ENCODE data around the gene EXOC7.

EXOC7 gene

DNA sequence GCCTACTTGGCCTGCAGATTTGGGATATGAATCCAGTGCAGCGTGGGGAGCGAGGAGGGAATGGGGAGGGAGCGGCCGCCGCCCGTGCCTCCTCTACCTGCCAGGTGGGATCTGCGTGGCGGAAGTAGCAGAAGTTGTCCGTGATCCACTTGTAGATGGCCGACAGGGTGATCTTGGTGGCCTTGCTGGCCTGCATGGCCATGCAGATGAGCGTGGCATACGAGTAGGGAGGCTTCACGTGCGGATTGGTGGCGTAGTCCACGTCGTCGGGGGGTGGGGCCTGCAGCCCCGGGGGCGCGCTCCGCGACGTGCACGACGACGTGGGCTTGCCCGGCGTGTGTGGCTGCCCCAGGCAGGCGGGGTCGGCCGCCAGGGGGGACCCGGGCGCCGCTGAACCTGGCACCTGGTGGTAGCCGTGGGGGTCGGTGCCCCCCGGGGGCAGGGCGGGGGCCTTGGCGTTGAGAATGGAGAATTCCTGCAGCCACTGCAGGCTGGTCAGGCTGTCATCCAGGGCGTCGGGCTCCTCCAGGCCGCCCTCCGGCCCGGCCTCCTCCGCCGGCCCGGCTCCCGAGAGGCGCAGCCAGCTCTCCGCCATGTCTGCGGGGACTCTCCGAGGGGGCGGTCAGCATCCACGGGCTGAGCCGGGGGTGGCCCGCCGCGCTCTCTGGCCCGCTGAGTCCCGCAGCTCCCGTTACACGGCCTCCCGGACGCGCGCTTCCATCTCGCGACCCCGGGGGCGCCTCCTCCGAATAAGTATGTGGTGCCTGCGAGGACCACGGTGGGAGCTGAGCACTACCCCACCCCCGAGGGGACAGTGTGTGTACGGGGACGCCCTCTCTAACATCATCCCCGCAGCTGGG is 36.4 kb upstream of the EXOC7 start:
- no peak overlapping the region for H3K27ac ChIP-seq (ENCODE audit: low read length, poor library complexity, severe bottlenecking)
- peaks cover 72% of the 10 kb centered on the region for H3K4me1 ChIP-seq (ENCODE audit: control insufficient read depth, insufficient read depth, low read depth, low read length)
- no peak overlapping the region for H3K14ac ChIP-seq (ENCODE audit: low read length in 2 of 2)
- H3K4me3 ChIP-seq (ENCODE audit: insufficient read depth in 1 of 2, low read depth in 1 of 2, low read length in 2 of 2) = peak overlapping the region in 1 of 2 experiments; percentile 12
- no peak overlapping the region for H3K9ac ChIP-seq (ENCODE audit: low read length)
- no peak overlapping the region for H2AFZ ChIP-seq (ENCODE audit: low read depth, low read length)
- no peak overlapping the region for H3K23ac ChIP-seq (ENCODE audit: low read length in 2 of 2)
- no peak overlapping the region for H2BK5ac ChIP-seq (ENCODE audit: low read depth, low read length, poor library complexity, severe bottlenecking)
- no peak overlapping the region for H2BK120ac ChIP-seq (ENCODE audit: low read depth, low read length)
- 6% methylated on average over 69 of the region's 78 CpGs for WGBS
- no peak overlapping the region for H3K4me2 ChIP-seq (ENCODE audit: low read length, poor library complexity, severe bottlenecking)
- no peaks in the 10 kb centered on the region for H3K79me1 ChIP-seq (replicated peaks; ENCODE audit: low read length, poor library complexity, severe bottlenecking)
- H3K36me3 ChIP-seq (ENCODE audit: control insufficient read depth in 1 of 2, insufficient read depth in 2 of 2, low read depth in 1 of 2, low read length in 2 of 2) = peaks cover 0 to 6% of the 10 kb centered on the region in 2 experiments
- no peak overlapping the region for H3K18ac ChIP-seq (ENCODE audit: low read depth in 1 of 2, low read length in 2 of 2)
- no peak overlapping the region for H4K91ac ChIP-seq (ENCODE audit: low read length)
- H2AK5ac ChIP-seq (ENCODE audit: low read length, severe bottlenecking) = peak overlapping the region; percentile 93
- DNase-seq = no peak
- H2BK15ac ChIP-seq (ENCODE audit: low read depth, poor library complexity, severe bottlenecking) = no peak overlapping the region
- no peak overlapping the region for H3K4ac ChIP-seq (ENCODE audit: low read depth in 1 of 2, low read length in 2 of 2)
- no peak overlapping the region for H4K8ac ChIP-seq (ENCODE audit: low read length)
- H3K9me3 ChIP-seq (ENCODE audit: control insufficient read depth, low read length) = no peaks in the 10 kb centered on the region
- no peak overlapping the region for H2BK12ac ChIP-seq (ENCODE audit: low read length in 2 of 2)
- peaks cover 3 to 95% of the 10 kb centered on the region in 2 experiments for H3K27me3 ChIP-seq (ENCODE audit: control insufficient read depth in 1 of 2, insufficient read depth in 1 of 2, low read length in 2 of 2)

DNA sequence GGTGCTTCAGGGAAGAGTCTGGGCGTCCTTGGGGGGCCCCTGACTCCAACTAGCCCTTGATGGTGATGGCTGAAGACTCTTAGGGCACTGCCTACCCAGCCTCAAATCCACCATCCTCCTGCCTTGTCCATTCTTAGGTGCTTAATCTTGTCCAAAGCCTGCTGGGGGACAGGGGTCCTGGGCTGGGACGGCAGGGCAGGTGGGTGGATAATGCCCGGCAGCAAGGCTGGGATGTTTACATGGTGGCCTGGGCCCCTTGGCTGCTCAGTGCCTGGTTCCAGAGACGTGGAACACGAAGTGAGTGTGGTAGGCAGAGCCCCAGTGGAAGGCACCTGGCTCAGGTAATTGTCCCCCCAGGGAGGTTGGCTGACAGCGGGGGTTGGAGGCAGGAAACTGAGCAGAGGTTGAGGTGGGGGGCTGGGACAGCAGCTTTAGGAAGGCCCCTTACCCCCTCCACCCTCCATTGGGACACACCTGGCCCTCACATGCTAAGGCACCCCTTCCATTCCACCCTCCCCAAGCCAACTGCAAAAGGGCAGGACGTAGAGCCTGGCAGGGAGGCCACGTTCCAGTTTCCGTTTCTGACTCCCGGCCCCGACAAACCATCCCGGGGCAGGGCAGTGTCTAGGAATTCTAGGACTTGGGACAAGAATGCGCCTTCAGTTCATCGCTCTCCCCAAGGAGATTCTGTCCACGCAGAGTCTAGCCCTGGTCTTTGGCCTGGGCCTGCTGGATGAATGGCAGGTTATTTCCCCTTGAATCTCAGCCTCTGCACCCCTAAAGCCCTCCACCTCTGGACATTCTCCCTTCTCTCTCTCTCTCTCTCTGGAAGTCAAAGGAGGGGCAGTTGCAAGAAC is 35.5 kb upstream of the EXOC7 start:
- no peak for DNase-seq
- Histone ChIP-seq H3K79me1 (replicated peaks; ENCODE audit: low read length, poor library complexity, severe bottlenecking) (no peaks in the 10 kb centered on the region), H3K14ac (ENCODE audit: low read length in 2 of 2) (no peak overlapping the region), H2AK5ac (ENCODE audit: low read length, severe bottlenecking) (peak overlapping the region; percentile 93), H2BK120ac (ENCODE audit: low read depth, low read length) (no peak overlapping the region), H3K36me3 (ENCODE audit: control insufficient read depth in 1 of 2, insufficient read depth in 2 of 2, low read depth in 1 of 2, low read length in 2 of 2) (no peaks in the 10 kb centered on the region), H2BK15ac (ENCODE audit: low read depth, poor library complexity, severe bottlenecking) (no peak overlapping the region), H2BK5ac (ENCODE audit: low read depth, low read length, poor library complexity, severe bottlenecking) (peak overlapping the region; percentile 57), H3K23ac (ENCODE audit: low read length in 2 of 2) (no peak overlapping the region), H3K27me3 (ENCODE audit: control insufficient read depth in 1 of 2, insufficient read depth in 1 of 2, low read length in 2 of 2) (peaks cover 3 to 98% of the 10 kb centered on the region in 2 experiments), H2BK12ac (ENCODE audit: low read length in 2 of 2) (no peak overlapping the region), H3K4me3 (ENCODE audit: insufficient read depth in 1 of 2, low read depth in 1 of 2, low read length in 2 of 2) (no peak overlapping the region), H3K4ac (ENCODE audit: low read depth in 1 of 2, low read length in 2 of 2) (no peak overlapping the region), H3K27ac (ENCODE audit: low read length, poor library complexity, severe bottlenecking) (peak overlapping the region; percentile 79), H3K18ac (ENCODE audit: low read depth in 1 of 2, low read length in 2 of 2) (no peak overlapping the region), H4K91ac (ENCODE audit: low read length) (no peak overlapping the region), H3K9ac (ENCODE audit: low read length) (no peak overlapping the region), H4K8ac (ENCODE audit: low read length) (no peak overlapping the region), H3K4me2 (ENCODE audit: low read length, poor library complexity, severe bottlenecking) (peak overlapping the region; percentile 40), H2AFZ (ENCODE audit: low read depth, low read length) (no peak overlapping the region), H3K9me3 (ENCODE audit: control insufficient read depth, low read length) (no peaks in the 10 kb centered on the region), H3K4me1 (ENCODE audit: control insufficient read depth, insufficient read depth, low read depth, low read length) (peaks cover 75% of the 10 kb centered on the region)
- WGBS = 17% methylated on average over 14 of the region's 15 CpGs

DNA sequence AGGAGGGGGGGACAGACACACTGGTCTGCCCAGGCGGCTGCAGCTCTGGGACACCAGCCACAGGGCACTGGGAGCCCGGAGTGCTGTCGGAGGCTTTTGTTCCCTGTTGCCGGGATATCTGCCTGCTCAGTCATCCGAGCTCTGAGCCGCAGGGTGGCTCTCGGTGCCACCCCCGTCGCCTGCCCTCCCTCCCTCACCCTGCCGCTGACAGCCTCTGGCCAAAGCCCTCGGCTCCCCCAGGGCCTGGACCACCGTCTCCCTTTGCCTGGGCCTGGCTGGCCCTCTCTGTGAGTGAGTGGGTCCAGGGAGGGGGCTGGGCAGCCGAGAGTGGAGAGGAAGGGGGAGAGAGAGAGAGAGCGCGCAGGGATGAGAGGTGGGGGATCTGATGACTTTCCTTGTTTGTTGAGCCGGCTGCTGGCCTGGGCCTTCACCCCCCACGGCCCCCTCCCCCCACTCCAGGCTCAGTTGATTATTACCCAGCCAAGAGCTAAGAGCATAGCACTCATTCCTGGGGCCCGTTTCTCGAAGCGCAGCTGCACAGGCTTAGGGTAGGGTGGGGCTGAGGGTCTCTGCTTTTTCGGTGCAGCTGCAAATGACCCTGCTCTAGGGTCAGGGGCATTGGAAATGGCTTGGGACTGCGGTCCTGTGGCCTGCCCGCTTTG is 34.8 kb upstream of the EXOC7 start:
- Histone ChIP-seq H3K4ac (ENCODE audit: low read depth in 1 of 2, low read length in 2 of 2) (no peak overlapping the region), H2BK120ac (ENCODE audit: low read depth, low read length) (no peak overlapping the region), H3K4me2 (ENCODE audit: low read length, poor library complexity, severe bottlenecking) (peak overlapping the region; percentile 40), H2BK15ac (ENCODE audit: low read depth, poor library complexity, severe bottlenecking) (no peak overlapping the region), H2BK5ac (ENCODE audit: low read depth, low read length, poor library complexity, severe bottlenecking) (peak overlapping the region; percentile 57), H4K8ac (ENCODE audit: low read length) (no peak overlapping the region), H3K4me1 (ENCODE audit: control insufficient read depth, insufficient read depth, low read depth, low read length) (peaks cover 70% of the 10 kb centered on the region), H4K91ac (ENCODE audit: low read length) (no peak overlapping the region), H2BK12ac (ENCODE audit: low read length in 2 of 2) (no peak overlapping the region), H2AFZ (ENCODE audit: low read depth, low read length) (no peak overlapping the region), H3K9me3 (ENCODE audit: control insufficient read depth, low read length) (no peaks in the 10 kb centered on the region), H3K27me3 (ENCODE audit: control insufficient read depth in 1 of 2, insufficient read depth in 1 of 2, low read length in 2 of 2) (peaks cover 3 to 98% of the 10 kb centered on the region in 2 experiments), H3K14ac (ENCODE audit: low read length in 2 of 2) (no peak overlapping the region), H3K36me3 (ENCODE audit: control insufficient read depth in 1 of 2, insufficient read depth in 2 of 2, low read depth in 1 of 2, low read length in 2 of 2) (no peaks in the 10 kb centered on the region), H3K18ac (ENCODE audit: low read depth in 1 of 2, low read length in 2 of 2) (no peak overlapping the region), H3K9ac (ENCODE audit: low read length) (no peak overlapping the region), H3K23ac (ENCODE audit: low read length in 2 of 2) (peak overlapping the region in 1 of 2 experiments; percentile 61), H2AK5ac (ENCODE audit: low read length, severe bottlenecking) (peak overlapping the region; percentile 93), H3K79me1 (replicated peaks; ENCODE audit: low read length, poor library complexity, severe bottlenecking) (no peaks in the 10 kb centered on the region), H3K4me3 (ENCODE audit: insufficient read depth in 1 of 2, low read depth in 1 of 2, low read length in 2 of 2) (no peak overlapping the region), H3K27ac (ENCODE audit: low read length, poor library complexity, severe bottlenecking) (peak overlapping the region; percentile 79)
- DNase-seq = peak; percentile 19
- WGBS = 9% methylated on average over 13 of the region's 23 CpGs

Measured in mesenchymal stem cell (in vitro differentiated cells and primary cell).